HFFc6 (cell line): ENCODE measurements around the gene MALRD1. TPM values are rescaled to one million over a fixed set of nuclear protein-coding genes. Genes with fewer than 3 reads are reported as not detected.
"Not testable (repeated sequence)": the region's sequence is repeated elsewhere in the genome, so short reads cannot be mapped to it uniquely, and the experiment has no call there.

Source experiments
- DNase-seq: peaks from one replicate; pipeline ENCODE4 v3.0.0-alpha.2; 2018
- H3K27ac Mint-ChIP-seq: 2 replicates; pipeline ENCODE4 v1.8.0; 2020; ENCODE audit warnings: mild to moderate bottlenecking, mixed read lengths
- H3K27me3 Mint-ChIP-seq: 2 replicates; pipeline ENCODE4 v1.8.0; 2021; ENCODE audit warnings: mild to moderate bottlenecking, moderate library complexity, mixed read lengths; ENCODE audit not compliant: insufficient read depth
- H3K36me3 Mint-ChIP-seq: 2 replicates; pipeline ENCODE4 v1.8.0; 2021; ENCODE audit warnings: low read depth, mixed read lengths
- H3K4me1 Mint-ChIP-seq: 2 replicates; pipeline ENCODE4 v1.8.0; 2020; ENCODE audit warnings: low read depth, mixed read lengths
- H3K4me3 Mint-ChIP-seq: 2 replicates; pipeline ENCODE4 v1.8.0; 2020; ENCODE audit warnings: mild to moderate bottlenecking, moderate library complexity, mixed read lengths
- H3K9me3 Mint-ChIP-seq: 2 replicates; pipeline ENCODE4 v1.8.0; 2020; ENCODE audit warnings: mild to moderate bottlenecking, mixed read lengths
- total RNA-seq, 6 experiments: library from RNA; stranded (reverse); fragmentation: NEBNext Ultra II Directional; extraction: Animal tissue kit (Norgen Biotek cat#: 25700); gene quantifications; 2 replicates in 1 of 6; 3 replicates in 5 of 6; pipeline ENCODE4 v1.2.3, GENCODE V29; 2021
- TF ChIP-seq, protein P1 (sequence below): fragments of 200-600 bp; sonication (generic); IDR thresholded peaks from 2 replicates; pipeline ENCODE4 v1.5.0; 2021; ENCODE audit warnings: antibody characterized with exemption, mild to moderate bottlenecking

Gene MALRD1
- total RNA-seq, 6 experiments from 2014 or later = not detected

DNA sequence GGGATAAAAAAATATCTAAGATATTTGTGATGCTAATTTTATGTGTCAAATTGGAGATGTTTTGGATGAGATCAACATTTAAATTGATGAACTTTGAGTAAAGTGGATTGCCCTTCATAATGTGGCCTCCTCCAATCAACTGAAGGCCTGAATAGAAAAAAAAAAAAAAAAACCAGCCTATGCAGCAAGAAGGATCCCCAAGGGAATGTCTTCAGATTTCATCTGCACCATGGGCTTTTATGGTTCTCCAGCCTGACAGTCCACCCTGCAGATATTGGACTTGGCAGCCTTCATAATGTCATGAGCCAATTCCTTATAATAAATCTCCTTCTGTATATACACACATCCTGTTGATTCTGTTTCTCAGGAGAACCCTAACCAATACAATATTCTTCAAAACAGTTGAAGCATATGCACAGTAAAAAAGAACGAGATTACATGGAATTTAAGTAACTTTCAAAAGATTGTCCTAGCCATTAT is 450.7 kb downstream of the MALRD1 start:
- Mint-ChIP-seq H3K4me1 (no peaks in the 10 kb centered on the region), H3K27me3 (no peaks in the 10 kb centered on the region; the same call in 1 of the 2 replicates), H3K36me3 (no peaks in the 10 kb centered on the region), H3K27ac (no peak overlapping the region), H3K4me3 (no peak overlapping the region), H3K9me3 (peaks cover 33% of the 10 kb centered on the region; the same call in 1 of the 2 replicates)
- TF ChIP-seq, protein P1, sequence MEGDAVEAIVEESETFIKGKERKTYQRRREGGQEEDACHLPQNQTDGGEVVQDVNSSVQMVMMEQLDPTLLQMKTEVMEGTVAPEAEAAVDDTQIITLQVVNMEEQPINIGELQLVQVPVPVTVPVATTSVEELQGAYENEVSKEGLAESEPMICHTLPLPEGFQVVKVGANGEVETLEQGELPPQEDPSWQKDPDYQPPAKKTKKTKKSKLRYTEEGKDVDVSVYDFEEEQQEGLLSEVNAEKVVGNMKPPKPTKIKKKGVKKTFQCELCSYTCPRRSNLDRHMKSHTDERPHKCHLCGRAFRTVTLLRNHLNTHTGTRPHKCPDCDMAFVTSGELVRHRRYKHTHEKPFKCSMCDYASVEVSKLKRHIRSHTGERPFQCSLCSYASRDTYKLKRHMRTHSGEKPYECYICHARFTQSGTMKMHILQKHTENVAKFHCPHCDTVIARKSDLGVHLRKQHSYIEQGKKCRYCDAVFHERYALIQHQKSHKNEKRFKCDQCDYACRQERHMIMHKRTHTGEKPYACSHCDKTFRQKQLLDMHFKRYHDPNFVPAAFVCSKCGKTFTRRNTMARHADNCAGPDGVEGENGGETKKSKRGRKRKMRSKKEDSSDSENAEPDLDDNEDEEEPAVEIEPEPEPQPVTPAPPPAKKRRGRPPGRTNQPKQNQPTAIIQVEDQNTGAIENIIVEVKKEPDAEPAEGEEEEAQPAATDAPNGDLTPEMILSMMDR = no peak
- DNase-seq = no peak

- H3K36me3 Mint-ChIP-seq = no peaks in the 10 kb centered on the region
- no peaks in the 10 kb centered on the region for H3K4me1 Mint-ChIP-seq
- H3K27ac Mint-ChIP-seq = no peak overlapping the region
- TF ChIP-seq, protein P1 = no peak
- no peak overlapping the region for H3K4me3 Mint-ChIP-seq
- peaks cover 2% of the 10 kb centered on the region for H3K27me3 Mint-ChIP-seq
- DNase-seq = no peak
- H3K9me3 Mint-ChIP-seq = peaks cover 27% of the 10 kb centered on the region
Observed at GRCh38 chr10:19500959-19501358, 452.4 kb downstream of the MALRD1 start.

GRCh38 chr10:19505320-19506312 is 457.0 kb downstream of the MALRD1 start:
- no peak overlapping the region for H3K4me3 Mint-ChIP-seq
- peaks cover 2% of the 10 kb centered on the region for H3K27me3 Mint-ChIP-seq
- TF ChIP-seq, protein P1 = no peak
- H3K27ac Mint-ChIP-seq = no peak overlapping the region
- no peak for DNase-seq
- H3K9me3 Mint-ChIP-seq = peaks cover 30% of the 10 kb centered on the region
- no peaks in the 10 kb centered on the region for H3K36me3 Mint-ChIP-seq
- H3K4me1 Mint-ChIP-seq = no peaks in the 10 kb centered on the region

DNA sequence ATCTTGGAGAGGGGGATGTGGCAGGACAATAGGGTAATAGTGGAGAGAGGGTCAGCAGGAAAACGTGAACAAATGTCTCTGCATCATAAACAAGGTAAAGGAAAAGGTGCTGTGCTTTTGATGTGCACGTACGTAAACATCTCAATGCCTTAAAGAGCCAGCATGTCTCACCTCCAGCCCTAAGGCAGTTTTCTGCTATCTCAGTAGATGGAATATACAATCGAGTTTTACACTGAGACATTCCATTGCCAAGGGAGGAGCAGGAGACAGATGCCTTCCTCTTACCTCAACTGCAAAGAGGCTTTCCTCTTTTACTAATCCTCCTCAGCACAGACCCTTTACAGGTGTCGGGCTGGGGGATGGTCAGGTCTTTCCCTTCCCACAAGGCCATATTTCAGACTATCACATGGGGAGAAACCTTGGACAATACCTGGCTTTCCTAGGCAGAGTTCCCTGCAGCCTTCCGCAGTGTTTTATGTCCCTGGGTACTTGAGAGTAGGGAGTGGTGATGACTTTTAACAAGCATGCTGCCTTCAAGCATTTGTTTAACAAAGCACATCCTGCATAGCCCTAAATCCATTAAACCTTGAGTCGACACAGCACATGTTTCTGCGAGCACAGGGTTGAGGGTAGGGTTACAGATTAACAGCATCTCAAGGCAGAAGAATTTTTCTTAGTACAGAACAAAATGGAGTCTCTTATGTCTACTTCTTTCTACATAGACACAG is 461.6 kb downstream of the MALRD1 start:
- H3K9me3 Mint-ChIP-seq = peaks cover 20% of the 10 kb centered on the region
- not testable (repeated sequence) for H3K36me3 Mint-ChIP-seq, DNase-seq, H3K4me1 Mint-ChIP-seq, H3K27me3 Mint-ChIP-seq, H3K27ac Mint-ChIP-seq, H3K4me3 Mint-ChIP-seq

DNA sequence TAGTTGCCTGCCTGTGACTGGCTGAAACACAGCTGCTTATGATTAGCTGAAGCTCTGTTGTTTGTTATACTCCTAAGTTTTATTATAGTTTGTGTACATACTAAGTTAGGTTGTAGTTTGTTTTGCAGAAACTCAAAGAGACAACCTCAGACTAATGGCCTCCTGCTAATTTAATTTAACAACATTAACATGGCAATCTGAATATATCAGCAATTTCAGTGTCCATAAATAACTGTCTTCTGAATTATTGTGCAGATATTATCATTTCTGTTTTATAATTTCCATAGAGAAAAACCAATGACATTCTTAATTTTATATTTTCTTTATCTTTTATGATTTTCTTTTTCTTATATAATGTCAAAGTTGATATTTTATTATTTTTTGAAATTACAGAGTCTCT is 469.5 kb downstream of the MALRD1 start:
- Mint-ChIP-seq H3K27ac (no peak overlapping the region), H3K36me3 (no peaks in the 10 kb centered on the region), H3K4me1 (no peaks in the 10 kb centered on the region), H3K4me3 (no peak overlapping the region), H3K9me3 (peaks cover 17% of the 10 kb centered on the region), H3K27me3 (no peaks in the 10 kb centered on the region)
- TF ChIP-seq, protein P1 = no peak
- no peak for DNase-seq
